ENCODE measurements around the gene ARFRP1. TPM values are rescaled to one million over a fixed set of nuclear protein-coding genes. Genes with fewer than 3 reads are reported as not detected.

Gene ARFRP1
- total and polyA plus RNA-seq, 2 of the 13 experiments (the other 11 are each of a cell fraction or from before 2014, with no cell fraction given), result 32.0 to 51.1 TPM

GRCh38 chr20:63653041-63653973 lies 54.5 kb downstream of the ARFRP1 start, which contains the start of gene STMN3 (continued):
- TF ChIP-seq CERS6 (CRISPR knock-in tag; IDR thresholded peaks at IDR 0.05), result peak; percentile 96
- TF ChIP-seq NFIB (CRISPR knock-in tag; IDR thresholded peaks at IDR 0.05; ENCODE audit: borderline replicate concordance), result no peak; the same call in 1 of the 2 replicates
- TF ChIP-seq MTA1 (CRISPR knock-in tag; IDR thresholded peaks at IDR 0.05; ENCODE audit: borderline replicate concordance), result peak; percentile 60; the same call in 1 of the 2 replicates
- peak; percentile 59; the same call in 1 of the 2 replicates for TF ChIP-seq ESRRA (CRISPR knock-in tag; IDR thresholded peaks at IDR 0.05; ENCODE audit: low read depth)
- TF ChIP-seq ZSCAN31 (CRISPR knock-in tag; IDR thresholded peaks at IDR 0.05; ENCODE audit: low read depth), result peak; percentile 89; the same call in 1 of the 2 replicates
- peak; percentile 89 for TF ChIP-seq PHF5A (CRISPR knock-in tag; IDR thresholded peaks at IDR 0.05; ENCODE audit: low read depth, unreplicated experiment)
- no peak for TF ChIP-seq ZNF713 (CRISPR knock-in tag; IDR thresholded peaks at IDR 0.05)
- peak; percentile 79 for TF ChIP-seq ZMYM2 (CRISPR knock-in tag; IDR thresholded peaks at IDR 0.05)
- TF ChIP-seq PHF8 (CRISPR knock-in tag; IDR thresholded peaks at IDR 0.05), result peak; percentile 87
- no peak for TF ChIP-seq RFX5 (IDR thresholded peaks at IDR 0.05; ENCODE audit: low read depth, low read length)
- no peak for TF ChIP-seq SRSF1 (optimal IDR thresholded peaks at IDR 0.05; ENCODE audit: low read depth, low read length)
- TF ChIP-seq ZNF446 (CRISPR knock-in tag; IDR thresholded peaks at IDR 0.05), result peak; percentile 98
- TF ChIP-seq ZMYM4 (CRISPR knock-in tag; IDR thresholded peaks at IDR 0.05), result peak; percentile 91
- TF ChIP-seq, protein P1, sequence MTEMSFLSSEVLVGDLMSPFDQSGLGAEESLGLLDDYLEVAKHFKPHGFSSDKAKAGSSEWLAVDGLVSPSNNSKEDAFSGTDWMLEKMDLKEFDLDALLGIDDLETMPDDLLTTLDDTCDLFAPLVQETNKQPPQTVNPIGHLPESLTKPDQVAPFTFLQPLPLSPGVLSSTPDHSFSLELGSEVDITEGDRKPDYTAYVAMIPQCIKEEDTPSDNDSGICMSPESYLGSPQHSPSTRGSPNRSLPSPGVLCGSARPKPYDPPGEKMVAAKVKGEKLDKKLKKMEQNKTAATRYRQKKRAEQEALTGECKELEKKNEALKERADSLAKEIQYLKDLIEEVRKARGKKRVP (CRISPR knock-in tag; IDR thresholded peaks at IDR 0.05), result peak in 1 of 2 experiments; percentile 79; a peak in 2 of 4 replicates
- TF ChIP-seq, protein P2, sequence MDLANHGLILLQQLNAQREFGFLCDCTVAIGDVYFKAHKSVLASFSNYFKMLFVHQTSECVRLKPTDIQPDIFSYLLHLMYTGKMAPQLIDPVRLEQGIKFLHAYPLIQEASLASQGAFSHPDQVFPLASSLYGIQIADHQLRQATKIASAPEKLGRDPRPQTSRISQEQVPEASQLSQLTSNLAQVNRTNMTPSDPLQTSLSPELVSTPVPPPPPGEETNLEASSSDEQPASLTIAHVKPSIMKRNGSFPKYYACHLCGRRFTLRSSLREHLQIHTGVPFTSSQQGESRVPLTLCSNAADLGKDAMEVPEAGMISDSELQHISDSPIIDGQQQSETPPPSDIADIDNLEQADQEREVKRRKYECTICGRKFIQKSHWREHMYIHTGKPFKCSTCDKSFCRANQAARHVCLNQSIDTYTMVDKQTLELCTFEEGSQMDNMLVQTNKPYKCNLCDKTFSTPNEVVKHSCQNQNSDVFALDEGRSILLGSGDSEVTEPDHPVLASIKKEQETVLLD (CRISPR knock-in tag; IDR thresholded peaks at IDR 0.05; ENCODE audit: low read depth), result peak; percentile 98
- no peak; the same call in 1 of the 2 replicates for TF ChIP-seq GMEB2 (CRISPR knock-in tag; IDR thresholded peaks at IDR 0.05; ENCODE audit: low read depth)
- no peak for TF ChIP-seq CBX2 (IDR thresholded peaks at IDR 0.05; ENCODE audit: low read depth, low read length)
- TF ChIP-seq CBX2 (CRISPR knock-in tag; IDR thresholded peaks at IDR 0.05; ENCODE audit: low read depth), result peak; percentile 91; the same call in 1 of the 2 replicates
- peak; percentile 58; the same call in 1 of the 2 replicates for TF ChIP-seq GMEB1 (CRISPR knock-in tag; IDR thresholded peaks at IDR 0.05; ENCODE audit: borderline replicate concordance)
- peak; percentile 99 for TF ChIP-seq ZNF580 (CRISPR knock-in tag; IDR thresholded peaks at IDR 0.05; ENCODE audit: borderline replicate concordance, low read depth)
- no peak for TF ChIP-seq ZKSCAN1 (IDR thresholded peaks at IDR 0.05; ENCODE audit: low read length)
